Renal pelvis (tissue), 4 donors: Measurements from ENCODE around the gene BTBD6. TPM values are rescaled to one million over a fixed set of nuclear protein-coding genes. Genes with fewer than 3 reads are reported as not detected.

Source experiments
- DNase-seq: peaks from one replicate; pipeline ENCODE4 v3.0.0-alpha.2; 2013
- polyA plus RNA-seq, 3 donors: library from polyadenylated mRNA; unstranded; fragments of 120-200 nt; gene quantifications; one replicate each; pipeline ENCODE4 v1.2.1, GENCODE V29; 2013; ENCODE audit not compliant: insufficient read length in 3 of 3

BTBD6 gene
- polyA plus RNA-seq, 3 donors = 32.6 to 43.4 (median 42.7) TPM

DNA sequence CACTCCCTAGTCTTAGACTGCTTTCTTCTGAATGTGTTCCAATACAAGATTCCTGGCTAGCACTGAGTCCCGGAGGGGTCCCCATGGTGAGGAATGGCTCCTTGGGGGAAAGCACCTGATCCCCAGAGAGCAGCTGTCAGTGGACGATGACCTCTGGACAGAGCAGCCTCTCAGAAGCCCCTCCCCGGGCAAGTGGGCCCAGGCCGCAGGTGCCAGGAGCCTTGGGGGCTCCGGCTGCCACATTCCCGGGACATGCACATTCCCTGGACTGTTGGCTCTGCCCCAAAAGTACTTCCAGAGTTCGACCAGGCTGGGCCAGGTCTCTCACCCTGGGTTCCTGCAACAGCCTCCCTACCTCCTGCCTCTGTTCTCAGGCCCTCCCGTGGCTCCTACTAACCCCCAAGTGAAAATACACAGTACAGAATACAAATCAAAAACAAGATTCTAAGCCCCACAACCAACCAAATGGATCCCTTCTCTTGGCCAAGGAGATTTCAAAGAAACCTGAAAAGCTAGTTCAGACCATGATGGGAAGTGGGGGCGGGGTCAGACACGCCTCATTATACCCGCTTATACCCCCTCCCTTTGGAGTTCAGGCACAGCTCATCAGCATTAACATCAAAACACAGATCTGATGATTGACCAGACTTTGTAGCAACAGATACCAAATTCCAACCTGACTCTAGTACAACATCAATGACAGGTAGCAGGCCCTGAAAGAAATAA lies 23.3 kb upstream of the BTBD6 start:
- peak; percentile 52 for DNase-seq

DNA sequence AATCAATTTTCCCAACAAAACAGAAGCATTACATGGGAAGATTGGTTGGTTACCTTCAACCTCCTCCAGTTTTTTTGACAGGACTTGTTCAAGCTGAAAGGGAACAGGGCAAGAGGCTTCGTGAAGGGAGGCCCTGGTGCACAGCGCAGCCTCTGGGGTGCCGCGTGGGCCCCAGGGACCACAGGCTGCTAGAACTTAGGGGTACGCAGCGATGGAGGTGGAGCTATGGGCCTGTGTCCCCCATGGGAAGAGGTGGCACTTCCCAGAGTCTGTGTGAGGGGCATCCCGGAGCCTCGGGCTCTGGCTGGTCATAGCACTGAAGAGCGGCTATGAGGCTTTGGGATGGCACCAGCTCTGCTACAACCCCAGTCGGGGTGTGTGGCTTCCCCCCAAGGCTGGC lies 22.1 kb upstream of the BTBD6 start:
- no peak for DNase-seq

DNA sequence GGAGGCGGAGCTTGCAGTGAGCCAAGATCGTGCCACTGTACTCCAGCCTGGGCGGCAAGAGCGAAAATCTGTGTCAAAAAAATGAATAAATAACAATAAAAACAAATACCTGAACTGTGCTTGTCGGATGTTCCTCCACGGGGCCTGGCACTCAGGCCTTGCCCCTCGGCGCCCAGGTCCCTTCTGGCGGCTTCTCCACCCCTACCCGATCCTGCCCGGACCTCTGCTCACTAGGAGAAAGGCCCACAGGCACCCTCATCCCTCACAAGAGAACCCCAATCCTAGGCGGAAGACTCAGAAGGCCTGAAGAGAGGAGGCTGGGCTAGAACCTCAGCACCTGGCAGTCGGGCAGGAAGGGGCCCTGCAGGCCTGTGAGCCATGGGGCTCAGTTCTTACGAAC lies 21.0 kb upstream of the BTBD6 start:
- DNase-seq = no peak

DNA sequence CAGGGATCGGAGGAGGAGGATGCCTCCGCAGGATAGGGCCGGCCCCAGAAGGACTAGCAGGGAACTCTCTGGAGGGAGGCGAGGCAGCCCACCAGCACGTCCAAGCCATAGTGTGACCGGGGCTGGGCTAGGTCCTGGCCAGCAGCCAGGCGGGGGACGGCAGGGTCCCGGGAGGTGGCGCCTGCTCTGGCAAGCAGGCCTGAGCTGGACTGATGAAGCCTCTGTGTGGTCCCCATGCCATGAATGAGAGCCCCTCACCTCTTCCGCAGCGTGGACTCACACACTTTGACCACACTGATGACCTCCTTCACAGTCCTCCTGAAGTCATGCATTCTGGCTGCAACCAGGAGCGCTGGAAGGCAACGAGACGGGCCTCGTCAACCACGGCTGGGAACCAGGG lies 19.8 kb upstream of the BTBD6 start:
- DNase-seq = no peak

DNA sequence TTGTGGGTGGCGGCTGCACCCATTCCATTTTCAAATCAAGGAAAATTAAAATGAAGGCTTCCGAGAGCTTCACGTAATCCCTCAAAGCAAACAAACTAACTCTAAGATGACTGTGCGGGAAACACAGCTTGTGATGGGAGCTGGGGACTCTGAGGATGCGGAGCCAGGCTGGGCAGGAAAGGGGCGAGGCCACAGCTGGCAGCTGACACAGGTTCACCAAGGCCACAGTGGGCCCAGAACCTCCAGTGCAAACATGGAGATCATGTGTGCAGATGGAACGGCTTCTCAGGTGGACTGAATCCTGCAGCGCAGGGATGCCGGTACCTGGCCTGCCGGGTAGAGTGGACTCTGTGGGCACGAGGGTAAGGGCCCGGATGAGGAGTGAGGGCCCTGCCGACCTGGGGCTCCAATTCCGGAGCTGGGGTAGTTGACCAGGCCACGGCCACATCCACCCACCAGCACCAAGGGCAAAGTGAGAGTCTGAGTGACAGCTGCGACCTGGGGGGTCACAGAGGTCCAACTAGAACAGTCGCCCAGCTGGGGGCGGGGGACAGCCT lies 19.2 kb upstream of the BTBD6 start:
- DNase-seq = no peak

DNA sequence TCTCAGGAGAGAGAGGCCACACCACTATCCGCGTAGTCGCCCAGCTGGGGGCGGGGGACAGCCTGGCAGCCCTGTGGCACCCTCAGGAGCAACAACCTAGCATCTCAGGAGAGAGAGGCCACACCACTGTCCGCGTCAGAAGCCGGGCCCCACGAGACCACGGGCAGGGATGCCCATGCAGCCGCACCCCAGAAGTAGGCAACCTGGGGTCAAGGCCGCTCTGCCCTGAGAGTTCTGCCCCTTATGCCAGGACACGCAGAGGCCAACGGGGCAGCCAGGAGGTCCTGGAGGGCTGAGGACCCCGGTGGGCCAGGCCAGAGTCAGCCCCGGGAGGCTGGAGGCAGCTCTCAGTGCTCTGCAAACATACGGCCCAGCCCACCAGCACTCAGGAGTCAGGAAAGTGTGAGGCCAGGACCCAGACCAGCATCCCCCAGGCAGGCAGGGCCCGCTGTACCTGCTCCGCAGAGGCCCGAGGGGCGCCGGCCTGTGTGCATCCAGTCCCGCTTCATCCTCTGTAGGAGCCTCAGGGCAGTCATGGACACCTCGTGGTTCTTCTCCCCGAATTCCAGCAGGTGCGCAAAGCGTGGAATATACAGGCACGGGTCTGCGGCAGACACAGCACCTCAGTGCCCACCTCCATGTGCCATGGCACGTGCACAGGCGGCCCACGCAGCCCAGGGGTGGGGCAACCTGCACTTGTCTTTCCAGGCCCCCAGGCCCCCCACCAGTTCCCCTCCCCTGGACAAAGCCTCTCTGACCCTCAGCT lies 7.3 kb upstream of the BTBD6 start:
- DNase-seq = no peak

DNA sequence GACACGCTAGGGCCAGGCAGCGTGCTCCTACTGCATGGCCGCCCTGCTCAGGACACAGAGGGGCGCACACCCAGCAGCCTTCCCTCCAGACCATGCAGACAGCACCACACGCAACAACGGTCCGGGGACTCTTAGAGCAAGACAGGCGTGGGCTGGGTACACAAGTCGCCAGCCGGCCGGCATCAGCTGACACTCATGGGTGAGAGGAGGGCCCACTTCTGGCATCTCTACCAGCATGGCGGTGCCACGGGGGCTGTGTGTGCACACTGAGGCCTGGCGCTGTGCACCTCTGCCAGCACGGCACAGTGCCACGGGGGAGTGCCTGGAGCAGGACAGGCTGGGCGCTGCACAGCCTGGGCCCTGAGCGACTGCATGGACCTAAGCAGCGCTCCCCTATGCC lies 6.7 kb upstream of the BTBD6 start:
- DNase-seq = no peak

DNA sequence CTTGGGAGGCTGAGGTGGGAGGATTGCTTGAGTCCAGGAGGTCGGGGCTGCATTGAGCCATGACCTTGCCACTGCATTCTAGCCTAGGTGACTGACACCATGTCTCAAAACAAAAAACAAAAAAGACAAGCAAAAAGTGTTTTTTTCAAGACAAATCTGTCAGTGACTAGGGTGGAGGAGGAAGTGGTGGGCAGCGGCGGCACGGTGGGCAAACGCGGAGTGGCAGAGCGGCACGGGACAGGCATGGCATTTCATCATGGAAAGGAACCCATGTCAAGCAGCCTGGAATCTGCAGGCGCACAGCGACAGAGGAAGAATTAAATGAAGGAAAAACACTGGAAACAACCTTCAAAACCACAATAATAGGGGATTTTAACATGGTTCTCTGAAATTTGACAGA lies 4.0 kb upstream of the BTBD6 start:
- no peak for DNase-seq

DNA sequence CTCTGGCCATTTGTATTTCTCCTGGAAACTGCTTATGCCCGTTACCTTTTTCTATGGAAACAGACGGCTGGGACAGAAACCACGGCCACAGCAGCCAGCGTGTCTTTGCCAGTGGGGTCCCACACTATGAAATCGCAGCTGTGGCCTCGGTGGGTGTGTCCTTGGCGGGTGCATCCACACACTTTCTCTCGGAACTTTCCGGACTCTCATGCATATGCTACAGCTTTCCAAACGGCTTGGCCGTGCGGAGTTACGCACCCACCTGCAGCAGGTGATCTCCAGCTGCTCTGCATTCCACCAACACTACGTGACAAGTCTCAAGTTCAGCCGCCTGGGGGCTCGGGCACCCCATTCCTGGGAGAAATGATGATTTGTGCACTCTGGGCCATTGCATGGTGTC lies 1.3 kb upstream of the BTBD6 start:
- DNase-seq = no peak

DNA sequence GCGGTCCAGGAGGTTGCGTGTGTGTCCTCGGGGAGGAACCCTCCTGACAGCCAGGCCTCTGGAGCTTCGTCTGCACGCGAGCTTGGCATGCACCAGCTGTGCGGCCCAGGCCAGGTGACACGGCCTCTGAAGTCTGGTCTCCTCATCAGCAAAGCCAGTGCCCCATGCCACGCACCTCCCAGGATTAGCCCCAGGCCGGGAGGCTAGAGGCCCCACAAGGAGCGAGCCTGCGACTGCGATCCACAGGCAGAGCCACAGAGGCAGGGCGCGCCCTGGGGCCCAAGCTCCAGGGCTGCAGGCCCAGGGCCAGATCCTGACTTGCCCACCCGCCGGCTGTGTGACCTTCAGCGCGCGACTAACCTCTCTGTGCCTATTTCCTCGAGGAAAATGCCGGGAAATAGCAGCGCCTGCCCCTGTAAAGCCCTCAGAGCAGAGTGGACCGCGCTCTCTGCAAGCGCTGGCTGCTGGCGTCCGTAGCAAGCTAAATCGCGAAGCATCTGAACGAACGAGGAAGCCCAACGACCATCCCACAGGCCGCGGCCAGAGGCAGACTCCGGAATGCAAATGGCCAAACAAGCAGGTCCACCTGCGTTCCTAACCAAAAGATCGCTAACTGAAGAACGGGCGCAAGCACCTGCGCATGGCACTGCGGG lies 492 bp upstream of the BTBD6 start:
- no peak for DNase-seq

DNA sequence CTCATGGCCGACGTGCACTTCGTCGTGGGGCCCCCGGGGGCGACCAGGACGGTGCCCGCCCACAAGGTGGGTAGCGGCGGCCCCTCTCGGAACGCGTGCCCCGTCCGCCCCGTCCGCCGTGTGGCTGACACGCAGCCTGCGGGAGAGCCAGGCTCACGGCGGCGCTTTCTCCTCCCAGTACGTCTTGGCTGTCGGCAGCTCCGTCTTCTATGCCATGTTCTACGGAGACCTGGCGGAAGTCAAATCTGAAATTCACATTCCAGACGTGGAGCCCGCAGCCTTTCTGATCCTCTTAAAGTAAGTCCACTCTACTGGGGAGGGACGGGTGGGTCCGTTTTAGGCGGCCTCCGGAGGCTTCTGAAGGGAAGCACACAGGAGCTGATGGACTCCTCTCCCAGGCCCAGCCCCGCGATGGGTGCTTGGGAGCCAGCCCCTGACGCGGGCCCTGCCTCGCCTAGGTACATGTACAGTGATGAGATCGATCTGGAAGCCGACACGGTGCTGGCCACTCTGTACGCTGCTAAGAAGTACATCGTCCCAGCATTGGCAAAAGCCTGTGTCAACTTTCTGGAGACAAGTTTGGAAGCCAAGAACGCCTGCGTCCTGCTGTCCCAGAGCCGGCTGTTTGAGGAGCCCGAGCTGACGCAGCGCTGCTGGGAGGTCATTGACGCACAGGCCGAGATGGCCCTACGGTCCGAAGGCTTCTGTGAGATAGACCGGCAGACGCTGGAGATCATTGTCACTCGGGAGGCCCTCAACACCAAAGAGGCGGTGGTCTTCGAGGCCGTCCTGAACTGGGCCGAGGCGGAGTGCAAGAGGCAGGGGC lies 1.1 kb downstream of the BTBD6 start:
- no peak for DNase-seq

DNA sequence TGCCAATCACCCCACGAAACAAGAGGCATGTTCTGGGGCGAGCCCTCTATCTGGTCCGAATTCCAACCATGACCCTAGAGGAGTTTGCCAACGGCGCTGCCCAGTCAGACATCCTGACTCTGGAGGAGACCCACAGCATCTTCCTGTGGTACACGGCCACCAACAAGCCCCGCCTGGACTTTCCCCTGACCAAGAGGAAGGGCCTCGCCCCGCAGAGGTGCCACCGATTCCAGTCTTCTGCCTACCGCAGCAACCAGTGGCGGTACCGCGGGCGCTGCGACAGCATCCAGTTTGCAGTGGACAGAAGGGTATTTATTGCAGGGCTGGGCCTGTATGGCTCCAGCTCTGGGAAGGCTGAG lies 1.7 kb downstream of the BTBD6 start:
- DNase-seq = no peak

DNA sequence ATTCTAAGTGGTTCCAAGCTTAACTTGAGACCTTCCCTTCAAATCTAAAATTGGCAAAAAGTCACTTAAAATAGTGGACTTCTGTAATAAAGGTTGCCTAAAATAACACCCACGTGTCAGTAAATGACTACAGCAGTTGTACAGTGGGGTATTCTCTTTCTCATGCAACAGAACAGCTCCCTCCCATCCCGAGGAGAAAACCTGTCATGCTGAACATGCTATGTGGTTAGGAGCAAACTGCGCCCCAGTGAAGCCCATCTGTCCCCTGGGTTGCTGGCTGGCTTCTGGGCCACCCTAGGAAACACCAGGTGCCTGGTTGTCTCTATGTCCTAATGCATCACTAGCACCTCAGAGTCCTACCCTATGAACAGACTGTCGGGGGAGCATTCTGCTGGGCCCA lies 2.7 kb downstream of the BTBD6 start:
- no peak for DNase-seq

DNA sequence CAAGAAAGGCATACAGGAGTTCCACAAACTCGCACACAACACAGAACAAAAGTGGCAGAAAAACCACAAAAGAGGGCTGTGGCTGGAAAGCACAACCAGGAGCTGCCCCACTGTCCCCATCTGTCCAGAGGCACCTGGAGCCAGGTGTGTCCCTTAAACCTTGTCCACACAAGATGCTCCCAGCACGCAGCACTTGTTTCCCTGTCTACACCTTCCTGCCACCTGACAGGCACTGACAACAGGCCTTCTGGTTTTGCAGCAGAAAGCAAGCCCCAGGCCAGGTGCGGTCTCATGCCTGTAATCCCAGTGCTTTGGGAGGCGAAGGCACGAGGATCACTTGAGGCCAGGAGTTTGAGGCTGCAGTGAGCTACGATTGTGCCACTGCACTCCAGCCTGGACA lies 3.6 kb downstream of the BTBD6 start:
- DNase-seq = no peak

DNA sequence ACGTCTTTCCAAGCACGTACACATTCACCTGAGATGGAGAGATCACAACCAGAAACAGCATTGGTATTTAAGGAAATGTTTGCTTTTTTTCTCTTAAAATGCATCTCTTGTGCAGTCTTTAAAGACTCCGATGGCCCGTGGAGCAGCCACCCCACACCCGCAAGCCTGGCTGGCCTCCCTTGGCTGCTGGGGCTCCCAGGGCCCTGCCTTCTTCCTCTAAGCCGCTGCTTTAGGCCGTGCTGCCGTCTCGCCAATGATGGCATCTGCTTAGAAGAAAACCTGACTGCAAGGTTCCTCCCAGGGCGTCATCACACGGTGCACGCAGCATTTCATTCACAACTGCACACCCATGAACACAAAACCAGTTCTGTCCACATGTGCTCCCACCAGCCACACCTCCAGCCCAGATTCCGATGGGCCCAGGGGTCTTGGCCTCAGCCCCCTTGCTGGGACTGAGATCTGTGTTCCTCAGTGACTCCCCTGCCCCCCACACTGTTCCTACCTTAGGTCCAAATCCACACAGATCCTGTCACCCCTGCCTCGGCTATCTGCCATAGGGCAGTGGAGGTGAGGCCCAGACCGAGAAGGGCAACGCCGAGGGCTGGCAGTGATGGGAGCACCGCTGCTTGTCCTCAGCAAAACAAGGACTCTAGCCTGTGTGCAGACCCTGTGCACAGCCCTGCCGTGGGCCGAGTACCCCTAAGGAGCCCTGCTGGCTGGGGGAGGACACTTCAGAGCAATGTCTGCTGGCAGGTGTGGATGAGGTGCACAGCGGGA lies 4.4 kb downstream of the BTBD6 start:
- DNase-seq = no peak

DNA sequence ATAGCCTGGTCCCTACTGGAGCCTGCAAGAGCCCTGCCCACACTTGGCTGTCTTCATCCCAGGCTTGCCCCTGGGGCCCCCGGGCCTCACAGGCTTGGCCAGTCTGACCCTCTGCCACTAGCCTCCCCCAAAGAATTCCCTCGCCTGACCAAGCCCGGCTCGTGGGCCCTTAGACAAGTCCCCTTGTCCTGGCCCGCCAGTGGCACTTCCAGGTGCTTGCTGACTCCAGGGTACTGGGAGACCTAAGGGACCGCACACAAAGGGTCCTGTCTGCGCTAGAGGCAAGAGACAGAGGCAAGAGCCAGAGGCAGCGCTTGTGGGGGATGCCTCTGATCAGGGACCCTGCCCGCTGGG lies 5.0 kb downstream of the BTBD6 start:
- DNase-seq = no peak

DNA sequence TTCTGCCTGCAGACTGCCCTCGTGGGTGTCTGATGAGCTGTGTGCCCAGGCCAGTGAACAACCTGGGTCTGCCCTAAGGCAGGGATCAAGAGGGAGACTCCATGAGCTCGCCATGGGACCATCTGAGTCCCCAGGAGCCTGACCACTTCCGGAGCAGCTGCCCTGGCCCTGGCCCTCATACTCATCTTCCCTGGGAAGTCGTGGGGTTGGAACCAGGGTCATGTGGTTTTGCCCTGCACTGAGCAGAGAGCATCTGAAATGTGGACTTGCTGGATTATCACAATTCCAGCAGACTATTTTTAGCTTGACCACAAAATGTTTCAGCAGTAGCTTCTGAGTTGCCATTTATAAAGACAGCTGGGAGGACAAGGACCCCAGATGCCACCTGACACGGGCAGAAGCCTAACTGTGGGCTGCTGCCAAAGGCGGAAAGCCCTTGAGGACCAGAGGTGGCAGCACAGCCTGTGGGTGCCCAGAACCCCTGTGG lies 6.7 kb downstream of the BTBD6 start:
- no peak for DNase-seq

DNA sequence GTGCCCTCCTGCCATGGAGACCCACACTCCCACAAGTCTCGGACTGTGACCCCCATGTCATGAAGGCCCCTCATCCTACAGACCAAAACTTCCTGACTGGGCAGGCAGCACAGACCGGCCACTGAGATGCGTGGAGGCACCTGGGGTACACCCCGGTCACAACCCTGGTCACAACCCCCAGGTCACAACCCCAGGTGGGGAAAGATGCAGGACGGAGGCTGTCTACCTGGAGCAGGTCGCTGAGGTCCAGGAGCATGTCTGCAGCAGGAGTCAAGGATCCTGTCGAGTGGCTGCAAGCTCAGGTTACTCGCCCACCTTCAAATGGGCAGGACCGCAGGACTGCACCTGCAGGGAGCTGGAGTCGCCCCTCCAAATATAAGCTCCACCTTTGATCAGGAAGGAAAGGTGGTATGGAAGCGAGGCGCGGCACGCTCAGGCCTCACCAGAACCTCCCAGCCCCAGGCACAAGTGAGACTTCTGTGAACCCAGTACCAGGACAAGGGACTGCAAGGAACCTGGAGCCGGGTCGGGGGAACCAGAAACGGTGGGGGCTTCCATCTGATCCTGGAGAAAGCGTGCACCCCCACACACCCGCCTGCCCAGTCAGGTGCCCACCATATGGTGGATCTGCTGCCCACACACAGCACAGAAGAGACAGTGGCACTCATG lies 8.1 kb downstream of the BTBD6 start:
- no peak for DNase-seq

DNA sequence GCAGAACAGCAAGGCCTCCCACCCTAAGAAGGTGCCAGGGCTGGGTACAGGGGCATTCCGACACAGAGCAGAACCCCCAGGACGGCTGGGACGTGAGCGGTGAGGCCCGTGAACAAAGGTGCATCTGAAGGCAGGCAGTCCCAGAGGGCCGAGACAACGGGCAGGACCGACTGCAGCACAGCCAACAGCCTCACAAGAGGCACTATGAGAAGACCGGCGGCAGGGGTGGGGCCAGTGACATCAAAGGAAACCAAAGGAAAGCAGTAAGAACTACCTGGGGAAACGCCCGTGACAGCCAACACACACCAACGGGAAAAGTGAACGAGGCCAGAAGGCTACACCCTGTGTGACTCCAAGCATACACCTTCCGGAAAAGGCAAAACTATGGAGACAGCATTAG lies 9.1 kb downstream of the BTBD6 start:
- no peak for DNase-seq

DNA sequence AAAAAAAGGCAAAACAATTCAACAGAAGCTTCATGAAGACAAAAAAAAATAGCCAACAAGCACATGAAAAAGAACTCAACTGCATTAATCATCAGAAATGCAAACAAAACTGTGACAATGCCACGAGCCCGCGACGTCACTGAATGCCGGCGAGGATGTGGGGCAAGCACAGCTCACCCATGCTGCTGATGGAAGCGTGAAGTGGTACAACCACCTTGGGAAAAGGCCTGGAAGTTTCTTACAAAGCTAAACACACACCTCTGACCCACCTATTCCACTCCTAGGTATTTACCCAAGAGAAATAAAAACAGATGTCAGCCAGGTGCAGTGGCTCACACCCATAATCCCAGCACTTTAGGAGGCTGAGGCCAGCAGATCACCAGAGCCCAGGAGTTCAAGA lies 10.5 kb downstream of the BTBD6 start:
- DNase-seq = no peak

DNA sequence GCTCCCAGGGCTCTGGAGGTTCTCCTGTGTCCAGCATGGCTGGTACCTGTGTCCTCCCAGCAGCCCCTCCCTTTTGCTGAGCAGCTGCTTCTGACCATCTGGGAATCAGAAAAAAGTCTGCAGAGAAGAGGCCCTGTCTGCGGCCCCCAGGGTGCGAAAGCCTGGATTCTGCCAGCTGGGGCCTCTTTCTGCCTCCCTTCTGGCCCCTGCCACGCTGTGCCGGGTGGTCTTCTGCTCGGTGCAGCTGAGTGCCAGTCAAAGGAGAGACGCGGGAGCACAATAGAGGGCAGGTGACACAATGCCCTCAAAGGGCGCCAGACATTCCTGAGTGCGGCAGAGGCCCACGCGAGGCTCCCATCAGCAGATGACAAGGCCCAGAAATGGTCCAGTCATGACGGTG lies 12.6 kb downstream of the BTBD6 start:
- no peak for DNase-seq
